Measurements from ENCODE around the gene INAVA.

Gene INAVA

DNA sequence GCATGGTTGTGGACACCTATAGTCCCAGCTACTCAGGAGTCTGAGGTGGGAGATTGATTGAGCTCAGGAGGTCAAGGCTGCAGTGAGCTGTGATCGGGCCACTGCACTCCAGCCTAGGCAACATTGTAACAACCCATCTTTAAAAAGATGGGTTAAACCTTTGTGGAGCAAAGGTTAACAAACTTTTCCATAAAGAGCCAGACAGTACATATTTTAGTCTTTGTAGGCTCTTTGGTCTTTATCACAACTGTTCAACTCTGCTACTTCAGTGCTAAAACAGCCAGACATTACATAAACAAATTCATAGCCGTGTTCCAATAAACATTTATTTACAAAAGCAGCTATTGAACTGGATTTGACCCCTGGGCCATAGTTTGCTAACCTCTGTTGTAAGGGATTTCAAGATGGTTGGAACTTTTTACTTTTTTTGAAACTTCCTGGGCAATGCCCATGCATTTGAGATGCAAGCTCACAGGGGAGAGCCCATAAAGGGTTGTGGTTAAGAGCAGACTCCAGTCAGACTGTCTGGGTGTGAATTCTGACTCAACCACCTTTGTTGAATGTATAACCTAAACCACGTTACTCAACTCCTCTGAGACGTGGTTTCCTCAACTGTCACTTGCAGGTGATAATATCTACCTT is 10.8 kb downstream of the INAVA start:
- DNase-seq (ENCODE audit: low spot score): no peak
- POLR2A ChIA-PET (ENCODE audit: low non-redundant PET): interaction anchor here (0.5 to 1.6 kb wide), 2 partner anchors 14 to 1221 kb away, joined by 4 to 5 read pairs; no protein-coding TSS in a partner anchor
- H3K27ac ChIP-seq: peak overlapping the region; percentile 57
- CTCF ChIA-PET: interaction anchor here (0.6 to 1.4 kb wide), 3 partner anchors 15 to 67 kb away, joined by 4 to 6 read pairs (median 5); no protein-coding TSS in a partner anchor
- TF ChIP-seq CTCF (conservative IDR thresholded peaks at IDR 0.05; ENCODE audit: low read depth): no peak

DNA sequence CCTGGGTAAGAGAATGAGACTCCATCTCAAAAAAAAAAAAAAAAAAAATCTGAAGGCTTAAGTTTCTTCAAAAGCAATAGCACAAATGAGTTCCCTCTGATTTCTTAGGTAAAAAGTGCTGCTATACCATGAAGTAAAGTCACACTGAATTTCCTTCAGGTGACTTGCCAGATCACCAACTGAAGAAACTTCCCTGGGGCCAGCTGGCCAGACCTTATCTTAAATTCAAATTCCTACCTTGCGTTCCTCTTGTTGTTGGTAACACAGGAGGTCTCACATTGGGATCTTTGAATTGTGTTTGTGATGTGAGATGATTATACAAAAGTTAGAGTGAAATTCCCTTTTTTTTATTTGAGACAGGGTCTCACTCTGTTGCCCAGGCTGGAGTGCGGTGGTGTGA is 11.8 kb downstream of the INAVA start:
- CTCF ChIA-PET: interaction anchor here (0.6 to 0.7 kb wide), 2 partner anchors 27 to 150 kb away, joined by 3 read pairs; no protein-coding TSS in a partner anchor
- peak overlapping the region; percentile 54 for H3K27ac ChIP-seq
- POLR2A ChIA-PET (ENCODE audit: low non-redundant PET): no interaction called here
- TF ChIP-seq CTCF (conservative IDR thresholded peaks at IDR 0.05; ENCODE audit: low read depth): no peak
- DNase-seq (ENCODE audit: low spot score): no peak

DNA sequence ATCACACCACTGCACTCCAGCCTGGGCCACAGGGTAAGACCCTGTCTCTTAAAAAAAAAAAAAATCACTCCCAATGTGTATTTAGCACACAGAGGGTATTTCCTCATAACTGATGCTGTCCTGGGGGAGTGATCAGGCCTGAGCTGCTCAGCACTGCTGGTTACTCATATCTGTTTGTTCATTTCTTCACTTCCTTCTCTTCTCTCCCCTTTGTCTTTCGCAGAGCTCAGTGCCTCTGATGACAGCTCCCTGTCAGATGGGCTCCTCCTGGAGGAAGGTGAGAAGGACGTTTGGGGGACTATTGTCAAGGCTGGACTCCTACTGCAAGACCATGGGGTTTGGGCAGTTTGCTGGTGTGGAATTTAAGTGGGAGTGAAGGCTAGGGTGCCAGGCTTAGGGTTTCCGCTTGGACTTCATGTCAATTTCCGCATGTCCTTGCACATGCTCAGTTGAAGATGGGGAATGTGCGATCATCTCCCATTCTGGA is 13.0 kb downstream of the INAVA start:
- ChIA-PET CTCF (interaction anchor here (0.6 to 1.0 kb wide), 2 partner anchors 11 to 194 kb away, joined by 3 read pairs; no protein-coding TSS in a partner anchor), POLR2A (ENCODE audit: low non-redundant PET) (no interaction called here)
- H3K27ac ChIP-seq: peak overlapping the region; percentile 27
- no peak for TF ChIP-seq CTCF (conservative IDR thresholded peaks at IDR 0.05; ENCODE audit: low read depth)
- DNase-seq (ENCODE audit: low spot score): no peak

GRCh38 chr1:200908191-200908868 is 13.6 kb downstream of the INAVA start:
- H3K27ac ChIP-seq: peak overlapping the region; percentile 58
- ChIA-PET CTCF (interaction anchor here (1.0 kb wide), 1 partner anchor 12 kb away, joined by 3 read pairs; no protein-coding TSS in a partner anchor), POLR2A (ENCODE audit: low non-redundant PET) (no interaction called here)

GRCh38 chr1:200909071-200909470 is 14.4 kb downstream of the INAVA start:
- no peak for TF ChIP-seq CTCF (conservative IDR thresholded peaks at IDR 0.05; ENCODE audit: low read depth)
- CTCF ChIA-PET: interaction anchor here (0.6 to 0.7 kb wide), 2 partner anchors 14 to 62 kb away, joined by 3 read pairs; no protein-coding TSS in a partner anchor
- POLR2A ChIA-PET (ENCODE audit: low non-redundant PET): no interaction called here
- DNase-seq (ENCODE audit: low spot score): no peak
- peak overlapping the region; percentile 58 for H3K27ac ChIP-seq

More at GRCh38 chr1:200908191-200908868, 13.6 kb downstream of the INAVA start:
- TF ChIP-seq CTCF (conservative IDR thresholded peaks at IDR 0.05; ENCODE audit: low read depth): no peak
- DNase-seq (ENCODE audit: low spot score): no peak

GRCh38 chr1:200909757-200910239 is 15.1 kb downstream of the INAVA start:
- no peak for TF ChIP-seq CTCF (conservative IDR thresholded peaks at IDR 0.05; ENCODE audit: low read depth)
- DNase-seq (ENCODE audit: low spot score): no peak
- POLR2A ChIA-PET (ENCODE audit: low non-redundant PET): no interaction called here
- no peak overlapping the region for H3K27ac ChIP-seq
- CTCF ChIA-PET: no interaction called here

Data from RWPE1 (cell line).